Stomach (tissue), 9 donors: ENCODE results near the gene HAGHL. TPM values are rescaled to one million over a fixed set of nuclear protein-coding genes. Genes with fewer than 3 reads are reported as not detected.

ENCODE experiments used
- DNase-seq, 2 donors: peaks; one replicate each; pipeline versions ENCODE4 v3.0.0 to v3.0.0-alpha.2; 2013 to 2019
- H3K27ac ChIP-seq, 5 donors: fragments of 200-600 bp in 4 of 5; sonication (generic) in 4 of 5; one replicate each; pipeline ENCODE4 v1.5.1; 2013 to 2019; ENCODE audit warnings: mild to moderate bottlenecking in 1 of 5, moderate library complexity in 1 of 5
- H3K27me3 ChIP-seq, 3 donors: fragments of 200-600 bp; sonication (generic); one replicate each; pipeline ENCODE4 v1.5.1; 2017 to 2019; ENCODE audit warnings: mixed run types in 1 of 3
- H3K36me3 ChIP-seq, 4 donors: fragments of 200-600 bp; sonication (generic); 1 replicate in 3 of 4; 2 replicates in 1 of 4; pipeline ENCODE4 v1.5.1; 2016 to 2019
- H3K4me1 ChIP-seq, 4 donors: fragments of 200-600 bp; sonication (generic); one replicate each; pipeline ENCODE4 v1.5.1; 2016 to 2019
- H3K4me3 ChIP-seq, 4 donors: fragments of 200-600 bp; sonication (generic) in 3 of 4; one replicate each; pipeline ENCODE4 v1.5.1; 2016 to 2019; ENCODE audit warnings: mild to moderate bottlenecking in 1 of 4
- H3K9me3 ChIP-seq, 4 donors: fragments of 200-600 bp; sonication (generic); one replicate each; pipeline ENCODE4 v1.5.1; 2016 to 2019
- EP300 ChIP-seq: sonication (generic); formaldehyde crosslinking; IDR thresholded peaks from one replicate; pipeline ENCODE4 v1.6.1; 2017; ENCODE audit warnings: antibody characterized with exemption
- POLR2A ChIP-seq, 4 donors: fragments of 450-650 bp; IDR thresholded peaks; one replicate each; pipeline ENCODE4 v1.6.1; 2016; ENCODE audit warnings: antibody characterized with exemption in 4 of 4, control low read depth in 2 of 4, mild to moderate bottlenecking in 1 of 4, moderate library complexity in 1 of 4
- POLR2AphosphoS5 ChIP-seq, 3 donors: sonication (generic); formaldehyde crosslinking; IDR thresholded peaks; one replicate each; pipeline ENCODE4 v1.6.1; 2016; ENCODE audit warnings: antibody characterized with exemption in 3 of 3
- WGBS, 5 donors: extraction: QIAGEN DNeasy Blood & Tissue Kit in 3 of 5; methylation state at CpG; one replicate each; pipeline versions ENCODE4 v1.1.5 to v1.1.7; 2013 to 2018; 5-methylcytosine and 5-hydroxymethylcytosine counted together
- intact Hi-C: fragments of 100-400 bp; cut with DNase I; formaldehyde crosslinking; loops from one replicate; pipeline ENCODE4 v1.15.1; 2023; ENCODE audit warnings: low total_unique reads
- polyA plus RNA-seq, 3 donors: library from polyadenylated mRNA; stranded (reverse); fragments of 200-250 nt; gene quantifications; one replicate each; pipeline ENCODE4 v1.2.3, GENCODE V29; 2013
- total RNA-seq, 5 donors: library from RNA; depleted of rRNA; stranded (reverse); fragments of >200 nt; gene quantifications; one replicate each; pipeline versions ENCODE4 v1.1.0 to v1.2.3, GENCODE V29; 2014 to 2016
- TF ChIP-seq, protein P1 (sequence below), 7 experiments: fragments of 450-650 bp in 4 of 7; fragments of 200-600 bp in 3 of 7; sonication (generic) in 3 of 7; IDR thresholded peaks; one replicate each; pipeline ENCODE4 v1.5.1; 2016 to 2019; ENCODE audit warnings: antibody characterized with exemption in 7 of 7, control low read depth in 2 of 7, mild to moderate bottlenecking in 1 of 7
- donor health status: healthy with polysubstance abuse.
- donor health status: Bipolar disorder and iron deficiency.
- donor health status: healthy.

The HAGHL gene
- total and polyA plus RNA-seq, 8 donors: 3.1 to 19.9 (median 3.9) TPM; not detected in 2

GRCh38 chr16:705431-706188 is 21.3 kb upstream of the HAGHL start, which contains the start of gene FBXL16:
TSS of gene FBXL16 (minus strand) at chr16:705801. CDS start at chr16:697405, 8,396 bp downstream.
- H3K27me3 ChIP-seq: peaks cover 68 to 100% (median 97%) of the 10 kb centered on the region in 3 donors
- DNase-seq: peak in 1 of 2 donors; percentile 65
- peaks cover 10 to 37% (median 26%) of the 10 kb centered on the region in 4 donors for H3K4me1 ChIP-seq
- intact Hi-C loops: no loop called here
- peak within 1 kb of the TSS; percentile 9 to 24 (median 20) for H3K4me3 ChIP-seq
- no peaks in the 10 kb centered on the region for H3K36me3 ChIP-seq
- peak within 1 kb of the TSS in 1 of 5 donors; percentile 9 for H3K27ac ChIP-seq
- WGBS, 5 donors: 0 to 2% (median 1%) methylated on average over 18 to 113 of the region's 115 CpGs
- no peaks in the 10 kb centered on the region for H3K9me3 ChIP-seq
- no peak for TF ChIP-seq POLR2A (IDR thresholded peaks at IDR 0.05)
- no peak for TF ChIP-seq POLR2AphosphoS5 (IDR thresholded peaks at IDR 0.05)
- TF ChIP-seq EP300: no peak
- TF ChIP-seq, protein P1, sequence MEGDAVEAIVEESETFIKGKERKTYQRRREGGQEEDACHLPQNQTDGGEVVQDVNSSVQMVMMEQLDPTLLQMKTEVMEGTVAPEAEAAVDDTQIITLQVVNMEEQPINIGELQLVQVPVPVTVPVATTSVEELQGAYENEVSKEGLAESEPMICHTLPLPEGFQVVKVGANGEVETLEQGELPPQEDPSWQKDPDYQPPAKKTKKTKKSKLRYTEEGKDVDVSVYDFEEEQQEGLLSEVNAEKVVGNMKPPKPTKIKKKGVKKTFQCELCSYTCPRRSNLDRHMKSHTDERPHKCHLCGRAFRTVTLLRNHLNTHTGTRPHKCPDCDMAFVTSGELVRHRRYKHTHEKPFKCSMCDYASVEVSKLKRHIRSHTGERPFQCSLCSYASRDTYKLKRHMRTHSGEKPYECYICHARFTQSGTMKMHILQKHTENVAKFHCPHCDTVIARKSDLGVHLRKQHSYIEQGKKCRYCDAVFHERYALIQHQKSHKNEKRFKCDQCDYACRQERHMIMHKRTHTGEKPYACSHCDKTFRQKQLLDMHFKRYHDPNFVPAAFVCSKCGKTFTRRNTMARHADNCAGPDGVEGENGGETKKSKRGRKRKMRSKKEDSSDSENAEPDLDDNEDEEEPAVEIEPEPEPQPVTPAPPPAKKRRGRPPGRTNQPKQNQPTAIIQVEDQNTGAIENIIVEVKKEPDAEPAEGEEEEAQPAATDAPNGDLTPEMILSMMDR (IDR thresholded peaks at IDR 0.05): no peak

- peaks cover 67 to 100% (median 97%) of the 10 kb centered on the region in 3 donors for H3K27me3 ChIP-seq
- H3K9me3 ChIP-seq: no peaks in the 10 kb centered on the region
- no peak for TF ChIP-seq POLR2A (IDR thresholded peaks at IDR 0.05)
- TF ChIP-seq POLR2AphosphoS5 (IDR thresholded peaks at IDR 0.05): no peak
- no peak for TF ChIP-seq EP300
- TF ChIP-seq, protein P1 (IDR thresholded peaks at IDR 0.05): no peak
- H3K36me3 ChIP-seq: no peaks in the 10 kb centered on the region
- peak overlapping the region in 1 of 5 donors; percentile 9 for H3K27ac ChIP-seq
- no peak for DNase-seq
- peak overlapping the region in 2 of 4 donors; percentile 18 to 24 for H3K4me3 ChIP-seq
- peaks cover 7 to 31% (median 23%) of the 10 kb centered on the region in 4 donors for H3K4me1 ChIP-seq
- intact Hi-C loops: no loop called here
- 4 to 6% (median 5%) methylated on average over 37 to 49 of the region's 49 CpGs for WGBS, 5 donors
These were observed 20.5 kb upstream of the HAGHL start for GRCh38 chr16:706189-707061.

GRCh38 chr16:707062-707538 is 19.8 kb upstream of the HAGHL start:
- Histone ChIP-seq H3K4me3 (no peak overlapping the region), H3K4me1 (peaks cover 7 to 37% (median 26%) of the 10 kb centered on the region in 4 donors), H3K36me3 (no peaks in the 10 kb centered on the region), H3K27me3 (peaks cover 65 to 100% (median 92%) of the 10 kb centered on the region in 3 donors), H3K9me3 (no peaks in the 10 kb centered on the region), H3K27ac (peak overlapping the region in 1 of 5 donors; percentile 5)
- intact Hi-C loops: no loop called here
- no peak for DNase-seq
- no peak for TF ChIP-seq EP300
- 17 to 28% (median 24%) methylated on average over 8 to 14 of the region's 14 CpGs for WGBS, 5 donors

GRCh38 chr16:708019-708418 is 18.9 kb upstream of the HAGHL start:
- peaks cover 7 to 39% (median 26%) of the 10 kb centered on the region in 4 donors for H3K4me1 ChIP-seq
- no peak overlapping the region for H3K27ac ChIP-seq
- WGBS, 5 donors: 44 to 65% (median 58%) methylated on average over 3 of the region's 3 CpGs
- no peaks in the 10 kb centered on the region for H3K9me3 ChIP-seq
- intact Hi-C loops: no loop called here
- TF ChIP-seq POLR2AphosphoS5 (IDR thresholded peaks at IDR 0.05) (no peak), POLR2A (IDR thresholded peaks at IDR 0.05) (no peak), EP300 (no peak)
- TF ChIP-seq, protein P1 (IDR thresholded peaks at IDR 0.05): no peak
- no peaks in the 10 kb centered on the region for H3K36me3 ChIP-seq
- H3K4me3 ChIP-seq: no peak overlapping the region
- H3K27me3 ChIP-seq: peaks cover 59 to 99% (median 83%) of the 10 kb centered on the region in 3 donors
- DNase-seq: no peak
